HG02938 (cell line): ENCODE measurements around the gene ELOVL1.
"Not testable (repeated sequence)": the region's sequence is repeated elsewhere in the genome, so short reads cannot be mapped to it uniquely, and the experiment has no call there.

ENCODE experiments used
- ATAC-seq: cut with Tn5 transposase; IDR thresholded peaks from one replicate; pipeline ENCODE4 v1.9.1; 2021; ENCODE audit warnings: mild to moderate bottlenecking, moderate library complexity; ENCODE audit not compliant: unreplicated experiment

Gene ELOVL1

GRCh38 chr1:43382027-43382779 lies 14.4 kb upstream of the ELOVL1 start:
- no peak for ATAC-seq

DNA sequence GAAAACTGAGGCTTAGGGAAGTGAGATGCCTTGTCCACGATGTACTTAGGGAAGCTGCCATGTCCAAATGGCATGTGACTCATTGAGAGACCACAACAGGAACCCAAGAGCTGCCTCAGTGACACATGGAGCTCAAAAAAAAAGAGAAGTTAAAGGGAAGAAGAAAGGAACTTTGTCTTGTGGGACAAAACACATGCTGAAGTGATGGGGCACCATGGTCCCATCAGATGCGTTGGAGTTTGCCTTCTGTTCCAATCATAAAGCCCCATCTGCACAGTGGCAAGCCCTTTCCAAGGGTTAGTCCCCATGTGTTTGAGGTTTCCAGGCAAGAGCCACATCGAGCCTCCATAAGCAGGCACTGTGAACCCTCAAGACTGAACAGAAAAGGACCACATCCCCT lies 13.8 kb upstream of the ELOVL1 start:
- ATAC-seq = no peak

- ATAC-seq = no peak
Measured at GRCh38 chr1:43379476-43379875, 11.7 kb upstream of the ELOVL1 start.

DNA sequence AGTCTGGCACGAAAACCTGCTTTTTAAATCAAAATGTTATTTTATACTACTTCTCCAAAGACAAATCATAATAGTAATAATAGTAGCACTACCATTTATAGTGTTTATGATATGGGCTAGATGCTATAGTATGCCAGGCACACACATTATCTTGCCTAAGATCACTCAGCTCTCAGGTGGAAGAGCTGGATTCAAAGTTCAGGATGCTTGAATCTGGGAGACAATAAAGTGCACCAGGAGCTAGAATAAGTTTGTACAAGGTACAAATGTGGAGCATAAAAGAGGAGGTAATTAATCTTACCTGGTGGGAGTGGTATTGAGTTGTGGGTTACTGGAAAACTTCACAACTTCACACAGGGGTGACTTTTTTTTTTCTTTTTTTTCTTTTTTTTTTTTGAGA lies 10.0 kb upstream of the ELOVL1 start:
- no peak for ATAC-seq

- ATAC-seq = no peak
Measured at GRCh38 chr1:43376723-43377235, 9.0 kb upstream of the ELOVL1 start.

DNA sequence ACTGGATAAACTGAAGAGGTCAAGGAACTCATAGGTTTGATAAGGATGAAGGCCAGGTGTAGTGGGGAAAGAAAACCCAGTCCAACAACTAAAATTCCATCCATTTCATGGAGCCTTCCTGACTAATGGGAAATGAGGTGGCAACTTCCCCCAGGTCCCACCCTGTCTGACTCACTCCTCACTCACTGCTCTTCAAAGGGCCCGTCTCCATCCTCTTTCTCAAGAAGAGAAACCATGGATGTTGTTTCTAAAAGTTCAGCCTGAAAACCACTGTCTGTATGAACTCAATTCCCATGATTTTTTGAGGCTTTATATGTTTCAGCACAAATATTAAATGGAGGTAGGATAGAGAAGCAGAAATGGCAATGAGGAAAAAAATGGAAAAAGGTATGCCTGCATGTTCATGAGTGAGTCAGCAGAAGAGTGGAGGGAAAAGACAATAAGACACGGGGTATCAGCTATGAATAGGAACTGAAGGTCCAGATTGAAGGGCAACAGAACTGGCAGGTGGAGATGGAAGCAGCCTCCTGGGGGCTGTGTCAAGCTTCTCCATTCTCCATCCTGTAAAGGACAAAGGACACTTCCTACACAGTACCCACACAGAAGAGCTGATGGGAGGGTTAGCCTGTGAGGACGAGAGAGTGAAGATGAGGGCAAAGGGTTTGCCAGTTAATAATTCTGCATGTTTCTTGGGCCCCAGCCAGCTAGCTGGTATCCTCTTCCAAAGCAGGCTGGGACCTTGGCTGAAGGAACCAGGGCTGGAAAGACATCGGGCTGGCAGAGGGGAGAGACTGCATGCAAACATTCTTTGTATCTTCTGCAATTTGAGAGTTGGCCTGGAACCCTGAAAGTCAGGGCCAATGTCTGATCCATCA lies 5.5 kb upstream of the ELOVL1 start:
- no peak for ATAC-seq

GRCh38 chr1:43372172-43372571 lies 4.4 kb upstream of the ELOVL1 start:
- ATAC-seq = no peak

- no peak for ATAC-seq
Measured at GRCh38 chr1:43370564-43370963, 2.8 kb upstream of the ELOVL1 start.

DNA sequence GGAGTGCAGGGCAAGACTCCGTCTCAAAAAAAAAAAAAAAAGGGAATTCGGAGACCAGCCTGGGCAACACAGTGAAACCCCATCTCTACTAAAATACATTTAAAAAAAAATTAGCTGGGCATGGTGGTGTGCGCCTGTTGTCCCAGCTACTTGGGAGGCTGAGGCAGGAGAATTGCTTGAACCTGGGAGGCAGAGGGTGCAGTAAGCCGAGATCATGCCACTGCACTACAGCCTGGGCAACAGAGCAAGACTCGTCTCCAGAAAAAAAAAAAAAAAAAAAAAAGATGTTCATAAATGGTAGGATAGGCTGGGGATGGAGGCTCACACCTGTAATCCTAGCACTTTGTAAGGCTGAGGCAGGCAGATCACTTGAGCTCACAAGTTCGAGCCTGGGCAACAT lies 2.0 kb upstream of the ELOVL1 start:
- not testable (repeated sequence) for ATAC-seq

GRCh38 chr1:43368646-43369020 lies 822 bp upstream of the ELOVL1 start:
- no peak for ATAC-seq

- ATAC-seq = peak; percentile 20
Measured at GRCh38 chr1:43367026-43367903, 546 bp downstream of the ELOVL1 start.

- no peak for ATAC-seq
Measured at GRCh38 chr1:43366601-43367025, 1.2 kb downstream of the ELOVL1 start.

- ATAC-seq = no peak
Measured at GRCh38 chr1:43366179-43366578, 1.6 kb downstream of the ELOVL1 start.

- no peak for ATAC-seq
Measured at GRCh38 chr1:43365678-43366077, 2.1 kb downstream of the ELOVL1 start.

DNA sequence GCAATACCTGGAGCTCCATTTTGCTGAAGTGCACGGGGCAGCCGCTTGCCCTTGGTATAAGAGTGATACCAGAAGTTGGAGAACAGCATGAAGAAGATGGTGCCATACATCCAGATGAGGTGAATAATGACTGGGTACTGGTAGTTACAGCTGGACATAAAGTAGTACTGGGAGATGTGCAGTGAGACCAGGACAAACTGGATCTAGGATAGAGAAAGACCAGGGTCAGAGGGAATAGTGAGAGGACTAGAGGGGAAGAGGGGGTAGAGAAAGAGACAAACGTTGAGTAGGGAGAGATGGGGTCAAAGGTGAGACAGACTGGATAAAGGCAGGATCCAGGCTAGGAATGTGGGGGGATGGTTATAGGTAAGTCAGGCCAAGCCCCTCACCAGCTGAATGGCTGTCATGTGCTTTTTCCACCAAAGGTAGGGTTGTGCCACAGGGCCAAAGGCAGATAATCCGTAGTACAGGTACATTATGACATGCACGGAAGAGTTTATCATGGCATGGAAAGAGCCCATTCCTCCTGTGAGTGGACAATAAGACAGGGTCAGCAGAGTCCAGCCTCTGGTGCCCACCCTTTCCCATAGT lies 3.8 kb downstream of the ELOVL1 start:
- no peak for ATAC-seq

- no peak for ATAC-seq
Measured at GRCh38 chr1:43363283-43363934, 4.4 kb downstream of the ELOVL1 start.

DNA sequence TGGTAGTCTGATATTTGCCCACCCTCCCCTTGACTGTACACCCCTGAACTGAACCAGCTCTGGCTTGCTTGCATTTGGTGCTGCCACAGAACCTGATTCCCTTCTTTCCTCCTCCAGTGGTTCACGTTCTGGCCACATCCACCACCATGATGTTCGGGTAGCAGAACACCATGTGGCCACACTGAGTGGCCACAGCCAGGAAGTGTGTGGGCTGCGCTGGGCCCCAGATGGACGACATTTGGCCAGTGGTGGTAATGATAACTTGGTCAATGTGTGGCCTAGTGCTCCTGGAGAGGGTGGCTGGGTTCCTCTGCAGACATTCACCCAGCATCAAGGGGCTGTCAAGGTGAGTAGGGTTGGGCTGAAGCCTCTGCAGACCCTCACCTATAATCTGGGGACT lies 7.2 kb downstream of the ELOVL1 start:
- no peak for ATAC-seq

DNA sequence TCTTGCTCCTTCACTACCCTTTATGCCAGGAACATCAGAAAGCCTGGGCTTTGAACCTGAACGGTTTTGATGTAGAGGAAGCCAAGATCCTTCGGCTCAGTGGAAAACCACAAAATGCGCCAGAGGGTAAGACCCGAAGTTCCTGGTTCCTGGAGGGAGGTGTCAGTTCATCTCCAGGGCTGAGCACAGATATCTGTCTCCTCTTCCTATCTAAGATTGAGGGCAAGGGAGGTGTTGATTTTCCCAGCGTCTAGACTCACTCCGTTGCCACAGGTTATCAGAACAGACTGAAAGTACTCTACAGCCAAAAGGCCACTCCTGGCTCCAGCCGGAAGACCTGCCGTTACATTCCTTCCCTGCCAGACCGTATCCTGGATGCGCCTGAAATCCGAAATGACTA lies 8.1 kb downstream of the ELOVL1 start:
- ATAC-seq = no peak

DNA sequence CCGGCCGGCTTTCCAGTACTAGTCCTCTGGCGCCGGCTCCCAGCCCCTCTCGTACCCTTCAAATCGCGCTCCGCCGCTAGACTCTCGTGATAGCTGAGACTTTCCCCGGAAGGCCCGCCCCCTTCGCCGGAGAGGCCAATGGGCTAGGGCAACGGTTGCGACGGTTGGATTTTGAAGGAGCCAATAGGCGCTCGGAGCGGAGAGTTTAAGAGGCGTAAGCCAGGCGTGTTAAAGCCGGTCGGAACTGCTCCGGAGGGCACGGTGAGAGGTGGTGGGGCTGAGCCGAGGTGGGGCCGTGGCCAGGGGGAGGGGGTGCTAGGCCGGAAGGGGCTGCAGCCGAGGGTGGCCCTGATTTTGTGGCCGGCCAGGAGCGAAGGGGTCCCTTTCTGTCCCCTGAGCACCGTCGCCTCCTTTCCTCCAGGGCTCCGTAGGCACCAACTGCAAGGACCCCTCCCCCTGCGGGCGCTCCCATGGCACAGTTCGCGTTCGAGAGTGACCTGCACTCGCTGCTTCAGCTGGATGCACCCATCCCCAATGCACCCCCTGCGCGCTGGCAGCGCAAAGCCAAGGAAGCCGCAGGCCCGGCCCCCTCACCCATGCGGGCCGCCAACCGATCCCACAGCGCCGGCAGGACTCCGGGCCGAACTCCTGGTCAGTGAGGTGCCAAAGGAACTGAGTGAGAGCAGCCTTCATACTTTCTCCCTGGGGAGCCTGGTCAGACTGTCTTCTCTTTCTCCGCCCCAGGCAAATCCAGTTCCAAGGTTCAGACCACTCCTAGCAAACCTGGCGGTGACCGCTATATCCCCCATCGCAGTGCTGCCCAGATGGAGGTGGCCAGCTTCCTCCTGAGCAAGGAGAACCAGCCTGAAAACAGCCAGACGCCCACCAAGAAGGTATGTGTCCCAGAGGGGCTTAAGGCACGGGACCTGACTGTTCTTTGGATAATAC lies 8.8 kb downstream of the ELOVL1 start, which contains the start of gene CDC20:
Gene CDC20 (plus strand): TSS at position 236 of the 948 bp plus-strand sequence. CDS start 235 bp downstream, at position 471.
- ATAC-seq = peak; percentile 93
